Hepatocyte (in vitro differentiated cells): ENCODE measurements around the gene LBHD2. TPM values are rescaled to one million over a fixed set of nuclear protein-coding genes. Genes with fewer than 3 reads are reported as not detected.

Experiments
- DNase-seq: peaks from one replicate; pipeline ENCODE4 v3.0.0-alpha.2; 2016; ENCODE audit warnings: low spot score
- H2AFZ ChIP-seq: fragments of 200-600 bp; sonication (generic); 2 replicates; pipeline ENCODE4 v1.6.0; 2016; ENCODE audit warnings: antibody characterized with exemption, mild to moderate bottlenecking
- H3K27ac ChIP-seq: fragments of 200-600 bp; sonication (generic); 2 replicates; pipeline ENCODE4 v1.5.1; 2016; ENCODE audit warnings: mild to moderate bottlenecking
- H3K27me3 ChIP-seq: fragments of 200-600 bp; sonication (generic); 2 replicates; pipeline ENCODE4 v1.6.1; 2016
- H3K36me3 ChIP-seq: fragments of 200-600 bp; sonication (generic); replicated peaks from 2 replicates; pipeline ENCODE4 v1.5.1; 2016; ENCODE audit warnings: low read depth; ENCODE audit not compliant: insufficient read depth
- H3K4me1 ChIP-seq: fragments of 200-600 bp; sonication (generic); 2 replicates; pipeline ENCODE4 v1.5.1; 2016; ENCODE audit warnings: mild to moderate bottlenecking, moderate library complexity; ENCODE audit not compliant: insufficient read depth
- H3K4me2 ChIP-seq: fragments of 200-600 bp; sonication (generic); 2 replicates; pipeline ENCODE4 v1.6.0; 2016
- H3K4me3 ChIP-seq: fragments of 200-600 bp; sonication (generic); 2 replicates; pipeline ENCODE4 v1.5.1; 2016; ENCODE audit warnings: mild to moderate bottlenecking
- H3K79me2 ChIP-seq: fragments of 200-600 bp; sonication (generic); 2 replicates; pipeline ENCODE4 v1.6.0; 2017; ENCODE audit warnings: mild to moderate bottlenecking
- H3K9me2 ChIP-seq: fragments of 200-600 bp; sonication (generic); replicated peaks from 2 replicates; pipeline ENCODE4 v1.6.0; 2017; ENCODE audit warnings: mild to moderate bottlenecking; ENCODE audit not compliant: insufficient read depth
- H3K9me3 ChIP-seq: fragments of 200-600 bp; sonication (generic); 2 replicates; pipeline ENCODE4 v1.5.1; 2016; ENCODE audit warnings: low read depth, mild to moderate bottlenecking
- H4K20me1 ChIP-seq: fragments of 200-600 bp; sonication (generic); 2 replicates; pipeline ENCODE4 v1.6.0; 2016; ENCODE audit warnings: mild to moderate bottlenecking; ENCODE audit not compliant: insufficient read depth, poor library complexity, severe bottlenecking
- EZH2 ChIP-seq: fragments of 200-600 bp; sonication (generic); IDR thresholded peaks from 2 replicates; pipeline ENCODE4 v1.6.1; 2016; ENCODE audit warnings: antibody characterized with exemption, mild to moderate bottlenecking, borderline replicate concordance
- EZH2phosphoT487 ChIP-seq: fragments of 200-600 bp; sonication (generic); IDR thresholded peaks from one replicate; pipeline ENCODE4 v1.6.1; 2018; ENCODE audit warnings: antibody characterized with exemption, mild to moderate bottlenecking, low read depth, moderate library complexity; ENCODE audit not compliant: unreplicated experiment, severe bottlenecking
- WGBS: methylation state at CpG from one replicate; pipeline ENCODE4 v1.1.6; 2016; ENCODE audit warnings: low lambda C conversion rate; ENCODE audit errors: missing lambda C conversion rate; 5-methylcytosine and 5-hydroxymethylcytosine counted together
- polyA plus RNA-seq: library from polyadenylated mRNA; unstranded; fragments of >200 nt; fragmentation: Nextera tagmentation; extraction: Ambion mirVana; gene quantifications from 2 replicates; pipeline ENCODE4 v1.2.1, GENCODE V29; 2016
- total RNA-seq: library from RNA; depleted of rRNA; stranded (reverse); fragments of >200 nt; gene quantifications from 2 replicates; pipeline ENCODE4 v1.2.3, GENCODE V29; 2014
- TF ChIP-seq, protein P1 (sequence below): fragments of 200-600 bp; sonication (generic); IDR thresholded peaks from 2 replicates; pipeline ENCODE4 v1.5.1; 2016; ENCODE audit warnings: antibody characterized with exemption, mild to moderate bottlenecking; ENCODE audit not compliant: poor library complexity

Gene LBHD2
- total and polyA plus RNA-seq, 2 experiments from 2014 or later = 0.21 TPM; not detected in 1

DNA sequence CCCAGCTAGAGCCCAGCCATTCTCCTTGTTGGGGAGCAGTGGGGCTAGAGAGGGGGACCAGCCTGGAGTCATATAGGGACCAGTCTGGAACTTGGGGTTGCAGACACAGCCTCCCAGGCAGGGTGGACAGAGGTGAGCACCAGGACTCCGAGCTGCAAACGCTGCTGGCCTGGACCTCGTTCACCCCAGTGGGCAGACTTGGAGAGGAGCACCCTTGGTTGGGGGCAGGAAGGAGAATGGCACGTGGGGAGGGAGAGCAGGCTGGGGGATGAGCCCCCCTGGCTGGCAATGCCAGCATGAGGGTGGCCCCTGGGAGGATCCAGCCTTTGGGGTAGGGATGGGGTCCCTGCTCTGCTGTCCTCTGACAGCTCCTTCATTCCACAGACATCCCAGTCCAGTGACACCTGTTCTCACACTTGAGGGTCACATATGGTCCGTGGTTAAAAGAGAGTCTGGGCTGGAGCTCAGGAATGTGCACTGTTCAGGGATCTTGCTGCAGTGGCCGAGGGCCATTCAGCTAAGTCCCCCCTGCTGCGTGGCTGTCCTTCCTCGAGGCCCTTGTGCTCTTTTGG is 2.8 kb downstream of the LBHD2 start:
- Histone ChIP-seq H3K4me1 (peaks cover 9% of the 10 kb centered on the region), H3K9me3 (no peaks in the 10 kb centered on the region), H3K27ac (no peak overlapping the region), H3K4me3 (no peak overlapping the region), H3K4me2 (no peak overlapping the region), H2AFZ (no peak overlapping the region), H3K36me3 (no peaks in the 10 kb centered on the region), H3K27me3 (peaks cover 18% of the 10 kb centered on the region), H3K9me2 (no peaks in the 10 kb centered on the region), H3K79me2 (no peaks in the 10 kb centered on the region), H4K20me1 (no peaks in the 10 kb centered on the region)
- 77% methylated on average over 8 of the region's 8 CpGs for WGBS
- no peak for DNase-seq
- no peak for TF ChIP-seq EZH2
- TF ChIP-seq, protein P1, sequence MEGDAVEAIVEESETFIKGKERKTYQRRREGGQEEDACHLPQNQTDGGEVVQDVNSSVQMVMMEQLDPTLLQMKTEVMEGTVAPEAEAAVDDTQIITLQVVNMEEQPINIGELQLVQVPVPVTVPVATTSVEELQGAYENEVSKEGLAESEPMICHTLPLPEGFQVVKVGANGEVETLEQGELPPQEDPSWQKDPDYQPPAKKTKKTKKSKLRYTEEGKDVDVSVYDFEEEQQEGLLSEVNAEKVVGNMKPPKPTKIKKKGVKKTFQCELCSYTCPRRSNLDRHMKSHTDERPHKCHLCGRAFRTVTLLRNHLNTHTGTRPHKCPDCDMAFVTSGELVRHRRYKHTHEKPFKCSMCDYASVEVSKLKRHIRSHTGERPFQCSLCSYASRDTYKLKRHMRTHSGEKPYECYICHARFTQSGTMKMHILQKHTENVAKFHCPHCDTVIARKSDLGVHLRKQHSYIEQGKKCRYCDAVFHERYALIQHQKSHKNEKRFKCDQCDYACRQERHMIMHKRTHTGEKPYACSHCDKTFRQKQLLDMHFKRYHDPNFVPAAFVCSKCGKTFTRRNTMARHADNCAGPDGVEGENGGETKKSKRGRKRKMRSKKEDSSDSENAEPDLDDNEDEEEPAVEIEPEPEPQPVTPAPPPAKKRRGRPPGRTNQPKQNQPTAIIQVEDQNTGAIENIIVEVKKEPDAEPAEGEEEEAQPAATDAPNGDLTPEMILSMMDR = no peak
- TF ChIP-seq EZH2phosphoT487 = no peak

DNA sequence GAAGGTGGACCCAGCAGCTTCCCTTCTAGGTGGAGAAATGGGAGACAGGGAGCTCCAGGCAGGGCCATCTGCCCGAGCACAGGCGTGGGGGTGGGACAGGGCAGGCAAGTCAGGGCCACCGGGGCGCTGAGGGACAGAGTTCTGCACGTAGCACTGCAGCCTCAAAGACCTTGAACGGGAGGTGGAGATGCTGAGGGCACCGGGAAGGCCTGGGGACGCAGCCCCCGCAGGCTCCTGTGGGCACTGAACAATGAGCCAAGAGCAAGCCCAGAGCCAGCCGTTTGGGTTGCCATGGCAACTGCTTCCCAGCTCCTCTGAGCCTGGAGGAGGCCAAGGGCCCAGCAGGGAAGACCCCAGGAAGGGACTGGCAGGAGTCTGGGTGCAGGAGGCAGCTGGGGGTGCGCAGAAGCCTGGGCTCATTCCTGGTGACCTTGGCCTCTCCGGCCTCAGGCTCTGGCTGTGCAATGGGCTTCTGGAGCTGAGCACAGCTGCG is 3.4 kb downstream of the LBHD2 start:
- Histone ChIP-seq H3K27ac (no peak overlapping the region), H3K9me2 (no peaks in the 10 kb centered on the region), H3K4me2 (no peak overlapping the region), H3K36me3 (no peaks in the 10 kb centered on the region), H3K4me3 (no peak overlapping the region), H2AFZ (no peak overlapping the region), H4K20me1 (no peaks in the 10 kb centered on the region), H3K4me1 (peaks cover 9% of the 10 kb centered on the region), H3K79me2 (no peaks in the 10 kb centered on the region), H3K27me3 (peaks cover 18% of the 10 kb centered on the region), H3K9me3 (no peaks in the 10 kb centered on the region)
- DNase-seq = no peak
- WGBS = 76% methylated on average over 13 of the region's 13 CpGs
- no peak for TF ChIP-seq EZH2phosphoT487
- TF ChIP-seq EZH2 = no peak
- TF ChIP-seq, protein P1 = no peak

DNA sequence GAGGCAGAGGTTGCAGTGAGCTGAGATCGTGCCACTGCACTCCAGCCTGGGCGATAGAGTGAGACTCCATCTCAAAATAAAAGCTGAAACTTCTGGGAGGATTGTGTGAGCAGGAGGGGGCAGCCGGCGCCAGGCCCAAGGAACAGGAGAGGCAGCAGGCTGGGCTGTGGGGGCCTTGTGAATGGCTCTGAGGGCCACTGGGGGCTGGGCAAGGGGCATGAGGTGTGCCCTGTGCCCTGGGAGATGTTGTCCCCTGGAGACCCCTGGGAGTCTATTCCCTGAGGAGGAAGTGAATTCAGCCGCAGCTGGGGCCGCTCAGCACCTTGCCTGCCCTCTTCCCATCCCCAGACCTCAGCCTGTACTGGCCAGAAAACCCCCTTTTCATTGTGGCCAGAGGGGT is 4.9 kb downstream of the LBHD2 start:
- Histone ChIP-seq H3K36me3 (no peaks in the 10 kb centered on the region), H4K20me1 (no peaks in the 10 kb centered on the region), H3K4me1 (peaks cover 8% of the 10 kb centered on the region), H3K27me3 (peaks cover 16% of the 10 kb centered on the region), H2AFZ (no peak overlapping the region), H3K4me3 (no peak overlapping the region), H3K79me2 (no peaks in the 10 kb centered on the region), H3K9me3 (no peaks in the 10 kb centered on the region), H3K9me2 (no peaks in the 10 kb centered on the region), H3K27ac (no peak overlapping the region), H3K4me2 (no peak overlapping the region)
- DNase-seq = no peak
- 97% methylated on average over 6 of the region's 6 CpGs for WGBS
- TF ChIP-seq EZH2phosphoT487 = no peak
- TF ChIP-seq, protein P1 = no peak
- TF ChIP-seq EZH2 = no peak
